GM21390 (cell line): Measurements from ENCODE around the gene HTT.

Experiments
- ATAC-seq: cut with Tn5 transposase; IDR thresholded peaks from one replicate; pipeline ENCODE4 v1.9.1; 2021; ENCODE audit not compliant: unreplicated experiment

The HTT gene

DNA sequence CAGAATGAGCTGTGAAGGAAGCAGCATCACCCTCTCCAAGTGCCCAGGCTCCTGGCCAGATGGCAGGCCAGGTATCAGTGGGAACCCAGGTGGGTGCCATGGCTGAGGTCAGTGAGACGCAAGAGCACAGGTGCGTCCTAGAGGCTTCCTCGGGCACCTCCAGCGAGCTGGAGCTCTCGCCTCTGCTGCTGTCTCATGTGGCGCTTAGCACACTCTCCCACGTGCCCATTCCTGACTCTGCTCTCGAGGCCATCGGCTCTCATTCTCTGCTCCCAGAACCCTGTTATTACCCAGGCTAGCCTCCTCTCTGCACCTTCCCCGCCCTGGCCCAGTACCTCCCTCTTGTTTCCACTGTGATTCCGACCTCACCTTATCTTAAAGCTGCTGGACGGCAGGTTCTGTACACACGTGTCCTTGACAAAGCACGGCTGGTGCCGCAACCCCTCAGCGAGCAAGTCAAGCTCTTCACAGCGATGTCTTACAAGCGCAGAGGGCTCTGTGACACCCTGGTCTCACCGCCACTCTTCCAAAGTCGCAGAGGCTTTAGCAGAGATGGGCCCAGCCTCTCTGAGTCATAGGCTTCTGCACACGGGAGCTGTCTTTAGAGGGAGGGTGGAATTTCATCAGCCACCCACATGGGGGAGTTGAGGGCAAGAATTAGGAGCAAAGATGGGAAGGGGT lies 159.1 kb downstream of the HTT start:
- ATAC-seq = no peak

DNA sequence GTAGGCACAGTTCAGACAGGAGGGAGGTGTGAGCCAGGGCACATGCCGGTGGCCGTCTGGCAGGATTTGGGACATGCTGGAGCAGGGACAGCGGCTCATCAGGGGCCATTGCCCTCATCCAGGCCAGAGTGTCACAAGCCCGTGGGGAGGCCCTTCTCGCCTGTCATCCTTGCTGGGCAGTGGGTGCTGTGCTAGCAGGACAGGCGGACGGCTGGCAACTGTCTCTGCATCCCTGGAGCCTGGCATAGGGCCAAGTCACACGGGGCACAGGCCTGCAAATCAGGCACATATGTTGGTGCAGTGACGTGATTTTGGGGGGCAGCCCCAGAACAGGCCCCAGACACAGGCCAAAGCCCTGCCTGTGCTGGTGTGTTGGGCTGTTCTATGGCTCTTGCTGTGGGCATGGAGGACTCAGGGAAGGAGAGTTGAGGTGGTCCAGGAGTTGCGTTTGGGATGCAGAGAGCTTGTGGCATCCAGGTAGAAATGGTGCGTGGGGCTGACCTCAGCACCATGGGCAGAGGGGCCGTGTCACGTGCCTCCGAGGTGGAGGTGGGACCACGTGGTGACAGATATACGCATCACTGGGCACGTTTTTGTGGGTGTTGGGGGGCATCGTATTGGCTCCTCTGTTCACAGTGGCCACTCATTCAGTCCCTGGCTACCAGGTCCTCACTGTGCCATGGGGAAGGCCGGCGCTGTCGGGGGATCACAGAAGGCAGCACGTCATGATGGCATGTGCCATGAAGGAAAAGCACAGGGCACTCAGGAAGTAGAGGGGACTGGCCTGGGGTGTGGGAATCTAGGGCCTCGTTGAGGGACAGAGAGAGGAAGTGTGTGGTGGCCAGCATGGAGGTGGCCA lies 159.9 kb downstream of the HTT start:
- no peak for ATAC-seq

DNA sequence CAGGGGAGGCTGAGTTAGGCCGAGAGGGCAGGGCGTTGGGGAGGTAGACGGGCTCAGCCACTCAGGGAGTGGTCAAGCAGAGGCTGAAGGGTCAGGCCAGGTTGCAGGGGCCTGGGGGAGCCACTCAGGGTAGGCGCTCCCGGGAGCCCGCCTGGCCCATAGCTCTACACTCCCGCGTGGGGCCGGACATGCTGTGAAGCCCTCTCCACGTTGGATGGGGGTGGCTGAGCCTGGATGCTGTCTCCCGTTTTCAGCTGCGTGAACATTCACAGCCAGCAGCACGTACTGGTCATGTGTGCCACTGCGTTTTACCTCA lies 160.5 kb downstream of the HTT start:
- no peak for ATAC-seq

DNA sequence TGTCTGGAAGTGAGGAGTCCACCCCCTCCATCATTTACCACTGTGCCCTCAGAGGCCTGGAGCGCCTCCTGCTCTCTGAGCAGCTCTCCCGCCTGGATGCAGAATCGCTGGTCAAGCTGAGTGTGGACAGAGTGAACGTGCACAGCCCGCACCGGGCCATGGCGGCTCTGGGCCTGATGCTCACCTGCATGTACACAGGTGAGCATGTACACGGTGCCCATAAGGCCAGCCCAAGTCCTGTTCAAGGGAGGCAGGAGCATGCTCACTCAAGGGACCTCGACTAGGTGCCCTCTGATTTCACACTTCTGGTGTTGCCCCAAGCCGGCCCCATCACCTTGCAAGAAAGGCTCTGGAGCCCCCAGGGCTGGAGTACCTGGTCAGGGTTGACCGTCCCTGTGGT lies 161.1 kb downstream of the HTT start:
- ATAC-seq = no peak

DNA sequence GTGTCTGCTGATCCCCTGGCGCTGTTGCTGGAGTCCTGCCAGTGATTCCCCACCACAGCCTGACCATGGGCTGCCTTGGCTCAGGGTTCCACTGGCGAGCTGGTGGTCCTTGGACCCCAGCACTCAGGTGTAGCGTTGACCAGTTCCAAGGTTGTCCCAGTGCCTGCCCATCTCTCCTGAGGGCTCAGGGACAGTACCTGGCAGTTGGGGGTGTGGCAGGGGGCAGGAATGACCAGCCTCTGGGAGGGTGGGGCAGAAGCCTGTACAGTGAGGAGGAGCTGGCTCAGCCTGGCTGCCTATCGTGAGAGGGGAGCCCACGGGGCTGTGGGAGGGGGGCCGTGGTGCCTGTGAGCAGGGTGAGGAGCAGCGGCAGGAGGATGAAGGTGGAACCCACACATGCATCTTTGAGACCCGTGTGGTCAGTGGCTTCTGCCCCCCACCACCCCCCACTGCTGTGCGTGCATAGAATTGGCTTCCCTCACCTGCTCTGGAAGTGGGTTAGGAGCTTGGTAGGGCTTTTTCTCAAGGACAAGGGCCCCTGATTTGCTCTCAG lies 161.9 kb downstream of the HTT start:
- ATAC-seq = no peak

DNA sequence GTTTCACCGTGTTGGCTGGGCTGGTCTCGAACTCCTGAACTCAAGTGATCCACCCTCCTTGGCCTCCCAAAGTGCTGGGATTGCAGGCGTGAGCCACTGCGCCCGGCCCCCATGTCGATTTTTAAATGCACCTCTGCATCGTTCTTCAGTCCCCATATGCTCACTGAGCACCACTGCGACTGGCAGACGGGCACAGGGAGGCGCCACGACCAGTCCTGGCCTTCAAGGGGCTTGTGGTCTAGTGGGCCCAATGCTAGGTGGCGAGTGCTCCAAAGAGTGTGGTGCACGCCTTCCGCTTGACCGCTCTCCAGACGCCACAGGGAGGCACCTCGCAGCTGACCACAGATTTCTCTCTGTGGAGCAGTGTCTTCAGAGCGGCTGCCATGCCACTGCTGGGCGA lies 162.8 kb downstream of the HTT start:
- no peak for ATAC-seq

DNA sequence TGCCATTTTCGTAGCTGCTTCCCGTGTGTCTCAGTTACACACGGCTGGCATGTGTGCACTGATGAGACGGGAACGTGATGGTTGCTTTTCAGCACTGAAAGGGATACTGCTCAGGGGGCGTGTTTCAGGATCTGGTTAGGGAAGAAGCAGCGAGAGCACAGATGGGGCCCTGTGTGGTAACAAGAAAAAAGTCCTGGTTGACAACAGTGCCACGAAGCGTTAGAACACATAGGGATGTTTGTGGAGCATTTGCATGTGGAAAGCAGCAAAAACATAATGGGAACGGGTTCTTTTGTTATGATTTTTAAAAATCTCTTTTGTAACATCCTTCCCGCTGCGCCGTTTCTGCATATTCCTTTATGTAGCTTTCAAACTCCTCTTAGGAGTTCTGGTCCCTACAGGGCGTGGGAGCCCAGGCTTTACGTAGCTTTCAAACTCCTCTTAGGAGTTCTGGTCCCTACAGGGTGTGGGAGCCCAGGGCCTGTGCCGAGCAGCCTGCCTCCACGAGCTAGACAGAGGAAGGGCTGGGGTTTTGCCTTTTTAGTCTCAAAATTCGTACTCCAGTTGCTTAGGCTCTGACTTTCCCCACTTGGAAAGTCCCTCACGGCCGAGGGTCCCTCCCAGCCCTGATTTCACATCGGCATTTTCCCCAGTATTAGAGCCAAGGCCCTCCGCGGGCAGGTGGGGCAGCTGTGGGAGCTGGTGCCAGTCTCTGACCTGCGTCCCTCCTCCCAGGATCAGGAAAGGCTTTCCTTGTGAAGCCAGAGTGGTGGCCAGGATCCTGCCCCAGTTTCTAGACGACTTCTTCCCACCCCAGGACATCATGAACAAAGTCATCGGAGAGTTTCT lies 163.5 kb downstream of the HTT start:
- no peak for ATAC-seq

DNA sequence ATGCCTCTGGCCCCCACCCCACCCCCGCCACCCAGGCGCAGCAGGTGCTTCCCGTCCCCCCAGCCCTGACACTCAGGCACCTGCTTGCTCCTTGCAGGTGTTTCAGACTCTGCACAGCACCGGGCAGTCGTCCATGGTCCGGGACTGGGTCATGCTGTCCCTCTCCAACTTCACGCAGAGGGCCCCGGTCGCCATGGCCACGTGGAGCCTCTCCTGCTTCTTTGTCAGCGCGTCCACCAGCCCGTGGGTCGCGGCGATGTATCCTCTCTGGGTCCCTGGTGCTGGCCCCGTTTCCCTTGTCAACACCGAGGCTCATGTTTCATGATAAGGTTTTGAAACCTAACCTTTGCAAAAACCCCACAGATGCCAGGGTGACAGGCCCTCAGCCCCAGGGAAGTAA lies 164.2 kb downstream of the HTT start:
- no peak for ATAC-seq

DNA sequence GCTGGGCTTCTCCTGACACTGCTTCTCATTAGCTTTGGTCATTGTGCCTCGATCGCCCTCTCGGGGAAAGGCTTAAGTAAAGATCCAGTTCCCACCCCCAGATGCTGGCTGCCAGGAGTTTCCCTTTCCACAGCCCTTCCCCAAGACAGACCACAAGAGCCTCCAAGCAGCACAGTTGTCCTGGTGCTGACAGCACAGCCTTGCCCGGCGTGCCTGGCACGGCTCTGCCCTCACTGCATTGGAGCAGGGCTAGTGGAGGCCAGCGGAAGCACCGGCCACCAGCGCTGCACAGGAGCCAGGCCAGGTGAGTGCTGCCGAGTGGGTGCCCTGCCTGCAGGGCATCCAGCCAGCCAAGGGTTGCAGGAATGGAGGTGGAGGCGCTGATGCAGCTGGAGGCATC lies 164.8 kb downstream of the HTT start:
- no peak for ATAC-seq

DNA sequence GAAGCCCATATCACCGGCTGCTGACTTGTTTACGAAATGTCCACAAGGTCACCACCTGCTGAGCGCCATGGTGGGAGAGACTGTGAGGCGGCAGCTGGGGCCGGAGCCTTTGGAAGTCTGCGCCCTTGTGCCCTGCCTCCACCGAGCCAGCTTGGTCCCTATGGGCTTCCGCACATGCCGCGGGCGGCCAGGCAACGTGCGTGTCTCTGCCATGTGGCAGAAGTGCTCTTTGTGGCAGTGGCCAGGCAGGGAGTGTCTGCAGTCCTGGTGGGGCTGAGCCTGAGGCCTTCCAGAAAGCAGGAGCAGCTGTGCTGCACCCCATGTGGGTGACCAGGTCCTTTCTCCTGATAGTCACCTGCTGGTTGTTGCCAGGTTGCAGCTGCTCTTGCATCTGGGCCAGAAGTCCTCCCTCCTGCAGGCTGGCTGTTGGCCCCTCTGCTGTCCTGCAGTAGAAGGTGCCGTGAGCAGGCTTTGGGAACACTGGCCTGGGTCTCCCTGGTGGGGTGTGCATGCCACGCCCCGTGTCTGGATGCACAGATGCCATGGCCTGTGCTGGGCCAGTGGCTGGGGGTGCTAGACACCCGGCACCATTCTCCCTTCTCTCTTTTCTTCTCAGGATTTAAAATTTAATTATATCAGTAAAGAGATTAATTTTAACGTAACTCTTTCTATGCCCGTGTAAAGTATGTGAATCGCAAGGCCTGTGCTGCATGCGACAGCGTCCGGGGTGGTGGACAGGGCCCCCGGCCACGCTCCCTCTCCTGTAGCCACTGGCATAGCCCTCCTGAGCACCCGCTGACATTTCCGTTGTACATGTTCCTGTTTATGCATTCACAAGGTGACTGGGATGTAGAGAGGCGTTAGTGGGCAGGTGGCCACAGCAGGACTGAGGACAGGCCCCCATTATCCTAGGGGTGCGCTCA lies 165.8 kb downstream of the HTT start:
- no peak for ATAC-seq

DNA sequence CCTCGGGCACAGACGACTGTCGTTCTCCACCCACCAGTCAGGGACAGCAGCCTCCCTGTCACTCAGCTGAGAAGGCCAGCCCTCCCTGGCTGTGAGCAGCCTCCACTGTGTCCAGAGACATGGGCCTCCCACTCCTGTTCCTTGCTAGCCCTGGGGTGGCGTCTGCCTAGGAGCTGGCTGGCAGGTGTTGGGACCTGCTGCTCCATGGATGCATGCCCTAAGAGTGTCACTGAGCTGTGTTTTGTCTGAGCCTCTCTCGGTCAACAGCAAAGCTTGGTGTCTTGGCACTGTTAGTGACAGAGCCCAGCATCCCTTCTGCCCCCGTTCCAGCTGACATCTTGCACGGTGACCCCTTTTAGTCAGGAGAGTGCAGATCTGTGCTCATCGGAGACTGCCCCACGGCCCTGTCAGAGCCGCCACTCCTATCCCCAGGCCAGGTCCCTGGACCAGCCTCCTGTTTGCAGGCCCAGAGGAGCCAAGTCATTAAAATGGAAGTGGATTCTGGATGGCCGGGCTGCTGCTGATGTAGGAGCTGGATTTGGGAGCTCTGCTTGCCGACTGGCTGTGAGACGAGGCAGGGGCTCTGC lies 166.5 kb downstream of the HTT start:
- no peak for ATAC-seq

DNA sequence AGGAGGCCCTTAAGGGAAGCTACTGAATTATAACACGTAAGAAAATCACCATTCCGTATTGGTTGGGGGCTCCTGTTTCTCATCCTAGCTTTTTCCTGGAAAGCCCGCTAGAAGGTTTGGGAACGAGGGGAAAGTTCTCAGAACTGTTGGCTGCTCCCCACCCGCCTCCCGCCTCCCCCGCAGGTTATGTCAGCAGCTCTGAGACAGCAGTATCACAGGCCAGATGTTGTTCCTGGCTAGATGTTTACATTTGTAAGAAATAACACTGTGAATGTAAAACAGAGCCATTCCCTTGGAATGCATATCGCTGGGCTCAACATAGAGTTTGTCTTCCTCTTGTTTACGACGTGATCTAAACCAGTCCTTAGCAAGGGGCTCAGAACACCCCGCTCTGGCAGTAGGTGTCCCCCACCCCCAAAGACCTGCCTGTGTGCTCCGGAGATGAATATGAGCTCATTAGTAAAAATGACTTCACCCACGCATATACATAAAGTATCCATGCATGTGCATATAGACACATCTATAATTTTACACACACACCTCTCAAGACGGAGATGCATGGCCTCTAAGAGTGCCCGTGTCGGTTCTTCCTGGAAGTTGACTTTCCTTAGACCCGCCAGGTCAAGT lies 167.5 kb downstream of the HTT start:
- no peak for ATAC-seq

DNA sequence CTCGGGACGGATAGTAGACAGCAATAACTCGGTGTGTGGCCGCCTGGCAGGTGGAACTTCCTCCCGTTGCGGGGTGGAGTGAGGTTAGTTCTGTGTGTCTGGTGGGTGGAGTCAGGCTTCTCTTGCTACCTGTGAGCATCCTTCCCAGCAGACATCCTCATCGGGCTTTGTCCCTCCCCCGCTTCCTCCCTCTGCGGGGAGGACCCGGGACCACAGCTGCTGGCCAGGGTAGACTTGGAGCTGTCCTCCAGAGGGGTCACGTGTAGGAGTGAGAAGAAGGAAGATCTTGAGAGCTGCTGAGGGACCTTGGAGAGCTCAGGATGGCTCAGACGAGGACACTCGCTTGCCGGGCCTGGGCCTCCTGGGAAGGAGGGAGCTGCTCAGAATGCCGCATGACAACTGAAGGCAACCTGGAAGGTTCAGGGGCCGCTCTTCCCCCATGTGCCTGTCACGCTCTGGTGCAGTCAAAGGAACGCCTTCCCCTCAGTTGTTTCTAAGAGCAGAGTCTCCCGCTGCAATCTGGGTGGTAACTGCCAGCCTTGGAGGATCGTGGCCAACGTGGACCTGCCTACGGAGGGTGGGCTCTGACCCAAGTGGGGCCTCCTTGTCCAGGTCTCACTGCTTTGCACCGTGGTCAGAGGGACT lies 168.8 kb downstream of the HTT start:
- no peak for ATAC-seq

DNA sequence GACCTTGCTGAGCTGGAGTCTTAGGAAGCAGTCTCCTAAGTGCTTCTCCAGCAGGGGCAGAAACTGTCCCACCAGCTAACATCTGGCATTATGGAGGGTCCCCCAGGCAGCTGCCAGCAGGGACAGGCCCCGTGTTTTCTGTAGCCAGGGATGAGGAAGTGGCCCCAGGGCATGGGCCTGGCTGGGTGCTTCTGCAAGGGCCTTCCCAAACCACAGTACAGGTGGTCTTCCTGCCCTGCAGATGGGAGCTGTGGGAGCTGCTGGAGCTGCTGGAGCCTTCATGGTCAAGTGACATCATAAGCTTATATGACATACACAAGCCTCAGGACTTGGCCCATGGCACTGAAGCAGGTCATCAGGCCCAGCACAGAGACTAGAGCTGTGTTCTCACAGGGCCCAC lies 169.5 kb downstream of the HTT start:
- ATAC-seq = no peak

DNA sequence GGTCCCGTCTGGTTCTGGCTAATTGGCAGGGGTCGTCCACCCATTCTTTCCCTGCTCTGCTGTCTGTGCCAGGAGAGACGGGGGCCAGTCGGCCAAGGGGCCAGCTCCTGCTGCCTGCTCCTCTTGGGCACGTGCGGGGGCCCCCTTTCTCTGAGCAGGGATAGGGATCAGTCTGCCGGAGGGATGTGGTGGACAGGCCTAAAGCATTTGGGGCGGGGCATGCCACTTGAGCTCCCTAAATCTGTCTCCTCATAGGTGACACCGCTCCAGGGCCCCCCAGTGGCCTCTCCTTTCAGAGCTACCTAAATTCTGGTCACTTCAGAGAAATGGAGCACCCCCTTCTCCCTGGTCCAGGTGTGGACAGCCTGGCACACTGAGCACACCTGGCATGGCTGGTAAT lies 170.3 kb downstream of the HTT start:
- ATAC-seq = no peak

DNA sequence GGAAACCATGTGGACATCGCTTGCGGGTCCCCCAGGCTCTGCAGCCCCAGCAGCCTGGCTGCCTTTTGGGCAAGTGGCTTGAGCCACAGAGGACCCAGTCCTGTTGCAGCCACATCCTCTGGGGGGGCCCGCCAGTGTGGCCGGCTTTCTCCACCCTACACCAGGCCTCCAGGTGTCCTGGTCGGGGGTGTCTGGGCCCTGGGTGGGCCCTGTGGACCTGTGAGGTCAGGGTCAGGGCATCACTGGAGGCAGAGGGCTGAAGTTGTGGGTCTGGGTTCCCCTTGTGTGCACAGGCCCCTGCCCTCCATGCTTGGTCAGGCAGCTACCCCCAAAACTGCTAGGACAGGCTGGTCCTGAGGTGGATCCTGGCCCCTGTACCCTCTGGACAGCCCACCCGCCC lies 171.2 kb downstream of the HTT start:
- ATAC-seq = no peak

DNA sequence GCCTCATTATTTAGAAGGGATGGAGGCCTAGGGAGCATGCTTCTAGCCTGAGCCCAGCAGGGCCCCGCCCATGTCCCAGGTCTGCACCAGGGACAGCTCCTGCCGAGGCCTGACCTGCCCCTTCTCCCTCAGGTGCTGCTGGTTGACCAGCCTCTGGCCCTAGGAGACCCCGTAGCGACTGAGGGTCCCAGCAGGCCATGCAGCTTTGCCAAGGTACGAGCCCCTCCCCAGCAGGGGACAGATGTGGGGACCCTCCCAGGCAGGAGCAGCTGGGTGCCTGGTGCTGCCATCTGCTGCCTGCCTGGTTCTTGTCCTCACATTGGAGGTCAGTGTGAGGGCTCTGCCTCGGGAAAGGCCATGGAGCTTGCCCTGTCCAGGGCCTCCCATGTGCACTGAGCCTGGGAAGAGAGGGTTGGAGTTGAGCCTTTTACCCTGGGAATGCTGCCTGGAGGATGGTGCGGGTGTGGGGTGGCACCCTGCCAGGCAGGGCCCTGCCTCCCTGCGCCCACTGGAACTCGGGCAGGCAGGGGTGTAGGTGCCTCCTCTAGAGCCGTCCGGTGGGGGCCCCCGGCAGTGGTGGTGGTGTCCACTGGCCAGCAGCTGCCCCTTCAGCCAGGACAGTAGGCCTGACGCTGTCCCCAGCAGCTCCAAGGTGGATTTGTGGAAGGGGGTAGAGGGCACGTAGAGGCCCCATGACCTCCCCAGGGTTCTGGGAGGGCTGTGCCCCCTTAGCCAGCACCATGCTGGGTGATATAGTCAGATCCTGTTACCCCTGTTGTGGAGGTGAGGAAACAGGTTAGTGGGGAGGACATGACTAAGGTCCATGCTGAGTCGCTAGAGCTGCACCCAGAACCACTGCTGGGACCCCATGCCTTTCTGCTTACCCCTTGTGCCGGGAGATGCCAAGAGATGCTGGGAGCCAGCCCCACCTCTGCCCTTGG lies 172.2 kb downstream of the HTT start:
- ATAC-seq = no peak
